Esophagus muscularis mucosa (tissue), 4 donors: ENCODE measurements around the gene DGKB. TPM values are rescaled to one million over a fixed set of nuclear protein-coding genes. Genes with fewer than 3 reads are reported as not detected.

Source experiments
- DNase-seq: peaks from one replicate; pipeline ENCODE4 v3.0.0-alpha.2; 2017; ENCODE audit errors: extremely low spot score
- H3K27ac ChIP-seq, 4 donors: fragments of 200-600 bp; sonication (generic); replicated peaks in 1 of 4; 1 replicate in 3 of 4; 2 replicates in 1 of 4; pipeline ENCODE4 v1.5.1; 2016 to 2019; ENCODE audit warnings: mild to moderate bottlenecking in 1 of 4
- H3K27me3 ChIP-seq, 4 donors: fragments of 200-600 bp; sonication (generic); one replicate each; pipeline versions ENCODE4 v1.5.1 to v1.6.0; 2016 to 2019
- H3K36me3 ChIP-seq, 4 donors: fragments of 200-600 bp; sonication (generic); one replicate each; pipeline ENCODE4 v1.5.1; 2016 to 2019
- H3K4me1 ChIP-seq, 4 donors: fragments of 200-600 bp; sonication (generic); one replicate each; pipeline ENCODE4 v1.5.1; 2016 to 2019
- H3K4me3 ChIP-seq, 4 donors: fragments of 200-600 bp; sonication (generic); 1 replicate in 2 of 4; 2 replicates in 2 of 4; pipeline ENCODE4 v1.5.1; 2016 to 2019; ENCODE audit warnings: mild to moderate bottlenecking in 4 of 4, moderate library complexity in 1 of 4
- H3K9me3 ChIP-seq, 4 donors: fragments of 200-600 bp; sonication (generic); 1 replicate in 3 of 4; 2 replicates in 1 of 4; pipeline ENCODE4 v1.5.1; 2016 to 2019
- EP300 ChIP-seq: sonication (generic); formaldehyde crosslinking; IDR thresholded peaks from one replicate; pipeline ENCODE4 v1.6.1; 2017; ENCODE audit warnings: antibody characterized with exemption
- POLR2A ChIP-seq: fragments of 450-650 bp; IDR thresholded peaks from one replicate; pipeline ENCODE4 v1.6.1; 2017; ENCODE audit warnings: antibody characterized with exemption, moderate library complexity, mild to moderate bottlenecking, low read depth
- POLR2AphosphoS5 ChIP-seq, 2 donors: sonication (generic); formaldehyde crosslinking; IDR thresholded peaks; one replicate each; pipeline ENCODE4 v1.6.1; 2017; ENCODE audit warnings: antibody characterized with exemption in 2 of 2
- WGBS: methylation state at CpG from one replicate; pipeline ENCODE4 v1.1.5; 2018; 5-methylcytosine and 5-hydroxymethylcytosine counted together
- intact Hi-C: fragments of 100-400 bp; cut with DNase I; formaldehyde crosslinking; loops from one replicate; pipeline ENCODE4 v1.15.1; 2023
- total RNA-seq, 4 donors: library from RNA; depleted of rRNA; stranded (reverse); fragments of >200 nt; gene quantifications; one replicate each; pipeline versions ENCODE4 v1.1.0 to v1.2.1, GENCODE V29; 2016
- TF ChIP-seq, protein P1 (sequence below), 3 experiments: fragments of 200-600 bp in 2 of 3; fragments of 450-650 bp in 1 of 3; sonication (generic) in 2 of 3; IDR thresholded peaks; one replicate each; pipeline ENCODE4 v1.5.1; 2017 to 2019; ENCODE audit warnings: antibody characterized with exemption in 3 of 3, mild to moderate bottlenecking in 2 of 3, moderate library complexity in 1 of 3

Gene DGKB
- total RNA-seq, 4 donors from 2014 or later = 10.4 to 18.5 (median 16.0) TPM

DNA sequence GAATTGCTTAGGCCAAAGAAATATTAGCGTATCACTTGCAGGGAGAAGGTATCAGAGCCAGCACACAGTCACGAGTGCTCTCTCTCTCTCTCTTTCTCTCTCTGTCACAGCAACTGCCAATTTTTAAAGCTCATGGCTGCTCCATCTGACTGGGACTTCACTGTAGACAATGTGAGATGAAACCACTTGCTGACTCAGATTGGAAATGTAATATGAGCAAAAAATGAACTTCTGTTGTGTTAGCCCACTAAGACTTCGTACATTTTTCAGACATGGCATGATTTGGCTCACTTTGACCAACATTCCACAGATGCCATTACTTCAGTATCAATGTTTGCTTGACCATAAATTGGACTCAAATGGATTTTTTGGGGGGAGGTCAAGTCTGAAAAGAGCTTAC lies 68.1 kb downstream of the DGKB start:
- intact Hi-C loops = no loop called here
- WGBS = 77% methylated on average over 3 of the region's 3 CpGs

DNA sequence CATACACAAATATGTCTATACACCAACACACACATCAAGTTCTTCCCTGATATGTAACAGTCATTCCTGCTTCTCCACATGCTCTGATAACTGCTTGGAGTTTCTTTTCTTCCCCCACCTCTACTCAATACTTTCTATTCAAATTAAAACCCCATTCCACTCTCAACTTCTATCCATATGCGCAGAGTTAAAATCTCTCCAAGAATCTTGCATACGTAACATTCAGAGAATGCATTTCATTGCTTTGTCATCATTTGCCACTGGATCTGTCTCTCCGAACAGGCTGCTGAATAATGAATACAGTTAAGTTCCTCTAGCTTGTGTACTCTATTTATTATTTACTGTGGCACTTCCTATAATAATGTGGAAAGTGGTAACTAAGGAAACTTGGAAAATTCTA lies 68.8 kb downstream of the DGKB start:
- Histone ChIP-seq H3K27me3 (no peaks in the 10 kb centered on the region), H3K4me1 (peaks cover 8 to 25% (median 13%) of the 10 kb centered on the region in 4 donors), H3K36me3 (no peaks in the 10 kb centered on the region), H3K27ac (no peak overlapping the region), H3K9me3 (no peaks in the 10 kb centered on the region), H3K4me3 (no peak overlapping the region)
- no peak for DNase-seq
- TF ChIP-seq POLR2A = no peak
- no peak for TF ChIP-seq EP300
- TF ChIP-seq POLR2AphosphoS5 (IDR thresholded peaks at IDR 0.05) = no peak
- TF ChIP-seq, protein P1, sequence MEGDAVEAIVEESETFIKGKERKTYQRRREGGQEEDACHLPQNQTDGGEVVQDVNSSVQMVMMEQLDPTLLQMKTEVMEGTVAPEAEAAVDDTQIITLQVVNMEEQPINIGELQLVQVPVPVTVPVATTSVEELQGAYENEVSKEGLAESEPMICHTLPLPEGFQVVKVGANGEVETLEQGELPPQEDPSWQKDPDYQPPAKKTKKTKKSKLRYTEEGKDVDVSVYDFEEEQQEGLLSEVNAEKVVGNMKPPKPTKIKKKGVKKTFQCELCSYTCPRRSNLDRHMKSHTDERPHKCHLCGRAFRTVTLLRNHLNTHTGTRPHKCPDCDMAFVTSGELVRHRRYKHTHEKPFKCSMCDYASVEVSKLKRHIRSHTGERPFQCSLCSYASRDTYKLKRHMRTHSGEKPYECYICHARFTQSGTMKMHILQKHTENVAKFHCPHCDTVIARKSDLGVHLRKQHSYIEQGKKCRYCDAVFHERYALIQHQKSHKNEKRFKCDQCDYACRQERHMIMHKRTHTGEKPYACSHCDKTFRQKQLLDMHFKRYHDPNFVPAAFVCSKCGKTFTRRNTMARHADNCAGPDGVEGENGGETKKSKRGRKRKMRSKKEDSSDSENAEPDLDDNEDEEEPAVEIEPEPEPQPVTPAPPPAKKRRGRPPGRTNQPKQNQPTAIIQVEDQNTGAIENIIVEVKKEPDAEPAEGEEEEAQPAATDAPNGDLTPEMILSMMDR (IDR thresholded peaks at IDR 0.05) = no peak
- 68% methylated on average over 3 of the region's 3 CpGs for WGBS
- intact Hi-C loops = no loop called here

More for the DNA sequence above, 68.1 kb downstream of the DGKB start:
- Histone ChIP-seq H3K27ac (no peak overlapping the region), H3K9me3 (no peaks in the 10 kb centered on the region), H3K4me3 (no peak overlapping the region), H3K36me3 (no peaks in the 10 kb centered on the region), H3K4me1 (peaks cover 8 to 25% (median 13%) of the 10 kb centered on the region in 4 donors), H3K27me3 (no peaks in the 10 kb centered on the region)
- TF ChIP-seq POLR2A (no peak), EP300 (no peak), POLR2AphosphoS5 (IDR thresholded peaks at IDR 0.05) (no peak)
- TF ChIP-seq, protein P1 (IDR thresholded peaks at IDR 0.05) = no peak
- no peak for DNase-seq

DNA sequence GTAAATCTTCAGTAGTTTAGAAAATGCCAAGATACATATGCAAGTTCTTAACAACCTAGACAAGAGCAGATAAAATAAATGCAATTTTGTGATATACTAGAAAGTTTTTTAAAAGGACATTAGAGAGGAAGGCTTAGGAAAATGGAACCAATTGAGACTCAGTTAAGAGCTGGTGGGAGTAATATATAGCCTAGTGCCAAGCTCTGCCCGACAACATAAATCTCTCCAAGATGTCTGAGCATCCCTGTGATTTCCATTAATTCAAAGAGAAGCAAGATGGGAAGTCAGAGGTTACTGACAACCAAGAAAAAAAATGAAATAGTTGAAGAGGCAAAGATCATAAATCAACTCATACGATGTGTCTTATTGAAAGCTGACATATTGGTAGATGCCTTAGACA lies 74.5 kb downstream of the DGKB start:
- Histone ChIP-seq H3K4me3 (no peak overlapping the region), H3K27me3 (no peaks in the 10 kb centered on the region), H3K27ac (no peak overlapping the region), H3K9me3 (no peaks in the 10 kb centered on the region), H3K36me3 (no peaks in the 10 kb centered on the region), H3K4me1 (peaks cover 0 to 5% (median 0%) of the 10 kb centered on the region in 4 donors)
- no peak for DNase-seq
- TF ChIP-seq EP300 (no peak), POLR2A (no peak), POLR2AphosphoS5 (IDR thresholded peaks at IDR 0.05) (no peak)
- TF ChIP-seq, protein P1 (IDR thresholded peaks at IDR 0.05) = no peak
- intact Hi-C loops = no loop called here
- WGBS = 92% methylated on average over 2 of the region's 2 CpGs

DNA sequence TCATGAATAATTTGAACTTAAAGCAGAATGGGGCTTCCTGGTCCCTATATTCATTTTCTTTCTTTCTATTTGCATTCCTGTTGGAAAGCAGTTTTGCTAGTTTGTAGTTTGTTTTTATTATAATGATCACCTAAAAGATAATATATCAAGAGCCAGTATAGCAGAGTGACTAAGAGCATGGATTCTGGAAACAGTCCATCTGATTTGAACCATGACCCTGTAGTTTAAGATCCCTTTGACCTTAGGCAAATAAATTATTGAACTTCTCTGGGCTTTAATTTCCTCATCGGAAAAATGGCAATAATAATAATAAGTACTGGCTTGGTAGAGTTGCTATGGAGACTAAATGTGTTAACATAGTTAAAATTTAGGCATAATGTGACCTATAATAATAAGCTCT lies 76.1 kb downstream of the DGKB start:
- DNase-seq = no peak
- TF ChIP-seq, protein P1 (IDR thresholded peaks at IDR 0.05) = no peak
- no peak for TF ChIP-seq POLR2AphosphoS5 (IDR thresholded peaks at IDR 0.05)
- TF ChIP-seq EP300 = no peak
- TF ChIP-seq POLR2A = no peak
- peaks cover 0 to 5% (median 0%) of the 10 kb centered on the region in 4 donors for H3K4me1 ChIP-seq
- H3K9me3 ChIP-seq = no peaks in the 10 kb centered on the region
- H3K4me3 ChIP-seq = no peak overlapping the region
- H3K27ac ChIP-seq = no peak overlapping the region
- H3K36me3 ChIP-seq = no peaks in the 10 kb centered on the region
- no peaks in the 10 kb centered on the region for H3K27me3 ChIP-seq
- 96% methylated on average over 1 of the region's 1 CpG for WGBS
- intact Hi-C loops = no loop called here

DNA sequence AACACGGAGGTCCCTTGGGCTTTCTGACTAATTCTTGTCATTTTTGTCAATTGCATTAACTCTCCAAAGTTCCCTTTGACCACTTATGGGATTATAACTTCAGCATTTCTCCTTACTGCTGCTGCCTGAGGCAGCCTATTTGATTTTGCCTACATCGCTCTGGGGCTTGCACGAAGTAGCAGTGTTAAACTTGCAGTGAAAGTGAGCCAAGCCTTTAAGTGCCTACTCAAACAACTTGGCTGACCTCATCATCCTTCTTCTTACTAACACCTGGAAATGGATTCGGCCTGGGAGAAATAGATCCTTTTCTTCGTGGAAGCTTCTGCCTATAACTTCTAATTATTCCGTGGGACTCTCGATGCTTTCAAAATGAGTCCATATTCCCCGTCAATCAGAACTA lies 76.6 kb downstream of the DGKB start:
- Histone ChIP-seq H3K36me3 (no peaks in the 10 kb centered on the region), H3K27me3 (no peaks in the 10 kb centered on the region), H3K4me1 (peaks cover 0 to 5% (median 0%) of the 10 kb centered on the region in 4 donors), H3K27ac (no peak overlapping the region), H3K4me3 (no peak overlapping the region), H3K9me3 (no peaks in the 10 kb centered on the region)
- WGBS = 65% methylated on average over 8 of the region's 8 CpGs
- intact Hi-C loops = no loop called here
- DNase-seq = no peak
- TF ChIP-seq EP300 (no peak), POLR2A (no peak), POLR2AphosphoS5 (IDR thresholded peaks at IDR 0.05) (no peak)
- TF ChIP-seq, protein P1 (IDR thresholded peaks at IDR 0.05) = no peak
